Measurements from ENCODE around the gene MAP1B.

Gene MAP1B

GRCh38 chr5:72189146-72189545 lies 81.9 kb downstream of the MAP1B start:
- no peak for DNase-seq (ENCODE audit: low read depth)
- TF ChIP-seq CTCF (IDR thresholded peaks at IDR 0.05; ENCODE audit: insufficient read depth, low read depth, low read length, missing control alignments) = no peak
- no peak overlapping the region for H3K4me3 ChIP-seq (ENCODE audit: low read depth, low read length)

- no peak overlapping the region for H3K4me3 ChIP-seq (ENCODE audit: low read depth, low read length)
- no peak for TF ChIP-seq CTCF (IDR thresholded peaks at IDR 0.05; ENCODE audit: insufficient read depth, low read depth, low read length, missing control alignments)
- DNase-seq (ENCODE audit: low read depth) = no peak
Measured at GRCh38 chr5:72191404-72191803, 84.1 kb downstream of the MAP1B start.

GRCh38 chr5:72194846-72195245 lies 87.6 kb downstream of the MAP1B start:
- TF ChIP-seq CTCF (IDR thresholded peaks at IDR 0.05; ENCODE audit: insufficient read depth, low read depth, low read length, missing control alignments) = no peak
- no peak overlapping the region for H3K4me3 ChIP-seq (ENCODE audit: low read depth, low read length)
- peak; percentile 92 for DNase-seq (ENCODE audit: low read depth)

- H3K4me3 ChIP-seq (ENCODE audit: low read depth, low read length) = no peak overlapping the region
- no peak for DNase-seq (ENCODE audit: low read depth)
- TF ChIP-seq CTCF (IDR thresholded peaks at IDR 0.05; ENCODE audit: insufficient read depth, low read depth, low read length, missing control alignments) = no peak
Measured at GRCh38 chr5:72195581-72195980, 88.3 kb downstream of the MAP1B start.

- no peak overlapping the region for H3K4me3 ChIP-seq (ENCODE audit: low read depth, low read length)
- no peak for TF ChIP-seq CTCF (IDR thresholded peaks at IDR 0.05; ENCODE audit: insufficient read depth, low read depth, low read length, missing control alignments)
- no peak for DNase-seq (ENCODE audit: low read depth)
Measured at GRCh38 chr5:72197393-72197792, 90.1 kb downstream of the MAP1B start.

GRCh38 chr5:72199681-72200080 lies 92.4 kb downstream of the MAP1B start:
- TF ChIP-seq CTCF (IDR thresholded peaks at IDR 0.05; ENCODE audit: insufficient read depth, low read depth, low read length, missing control alignments) = no peak
- H3K4me3 ChIP-seq (ENCODE audit: low read depth, low read length) = no peak overlapping the region

GRCh38 chr5:72202331-72202825 lies 95.1 kb downstream of the MAP1B start:
- no peak for DNase-seq (ENCODE audit: low read depth)
- no peak for TF ChIP-seq CTCF (IDR thresholded peaks at IDR 0.05; ENCODE audit: insufficient read depth, low read depth, low read length, missing control alignments)
- no peak overlapping the region for H3K4me3 ChIP-seq (ENCODE audit: low read depth, low read length)

More at GRCh38 chr5:72199681-72200080, 92.4 kb downstream of the MAP1B start:
- DNase-seq (ENCODE audit: low read depth) = no peak
